T-helper 2 cell (primary cell): ENCODE measurements around the gene PPP1R7.

ENCODE experiments used
- DNase-seq, 5 experiments: peaks; one replicate each; pipeline versions ENCODE4 v3.0.0 to v3.0.0-alpha.2; 2012 to 2022

PPP1R7 gene

DNA sequence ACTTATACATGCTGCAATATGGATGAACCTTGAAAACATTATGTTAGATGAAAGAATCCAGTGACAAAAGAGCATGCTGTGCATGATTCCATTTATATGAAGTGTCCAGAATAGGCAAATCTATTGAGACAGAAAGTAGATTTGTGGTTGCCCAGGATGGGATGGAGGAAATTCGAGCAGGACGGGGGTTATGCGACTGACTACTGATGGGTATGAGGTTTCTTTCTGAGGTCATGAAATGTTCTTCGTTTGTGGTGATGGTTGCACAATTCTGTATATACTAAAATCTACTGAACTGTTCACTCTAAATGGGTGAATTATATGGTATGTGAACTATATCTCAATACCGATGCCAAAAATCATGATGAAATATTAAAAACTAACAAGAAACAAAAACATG is 29.3 kb upstream of the PPP1R7 start:
- DNase-seq = no peak

GRCh38 chr2:241122376-241123002 is 27.8 kb upstream of the PPP1R7 start:
- DNase-seq = no peak

DNA sequence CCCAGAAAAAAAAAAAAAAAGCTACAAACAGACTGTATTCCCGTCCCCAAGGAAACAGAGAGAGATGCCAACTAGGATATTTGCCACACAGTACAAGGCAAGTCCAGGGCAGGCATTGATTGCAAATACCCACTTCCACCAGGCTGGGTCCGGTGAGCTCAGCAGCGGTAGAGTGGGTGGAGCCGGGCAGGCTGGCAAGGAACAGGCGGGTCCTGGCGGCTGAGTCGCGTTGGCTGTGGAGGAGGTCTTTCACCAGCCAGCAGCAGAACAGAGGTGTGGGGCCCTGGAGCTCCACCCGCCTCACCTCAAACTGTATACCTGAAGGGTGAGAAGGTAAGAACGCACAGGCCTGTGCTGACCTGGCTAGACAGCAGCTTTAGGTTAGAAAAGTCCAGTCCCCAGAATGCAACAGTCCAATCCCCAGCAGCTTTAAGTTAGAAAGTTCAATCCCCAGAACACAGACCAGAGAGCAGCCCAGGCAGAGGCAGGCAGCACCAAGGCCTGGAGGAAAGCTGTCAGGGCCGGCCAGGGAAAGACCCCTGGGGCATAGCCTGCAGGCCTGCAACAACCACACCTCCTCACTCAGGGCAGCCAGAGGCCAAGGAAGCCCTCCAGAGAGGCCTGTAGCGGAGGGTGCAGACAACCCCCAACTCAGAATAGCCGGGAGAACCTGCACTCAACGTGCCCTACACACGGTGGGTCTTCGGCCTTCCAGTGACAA is 26.3 kb upstream of the PPP1R7 start:
- DNase-seq = peak in 4 of 5 experiments; percentile 38 to 88 (median 52)

DNA sequence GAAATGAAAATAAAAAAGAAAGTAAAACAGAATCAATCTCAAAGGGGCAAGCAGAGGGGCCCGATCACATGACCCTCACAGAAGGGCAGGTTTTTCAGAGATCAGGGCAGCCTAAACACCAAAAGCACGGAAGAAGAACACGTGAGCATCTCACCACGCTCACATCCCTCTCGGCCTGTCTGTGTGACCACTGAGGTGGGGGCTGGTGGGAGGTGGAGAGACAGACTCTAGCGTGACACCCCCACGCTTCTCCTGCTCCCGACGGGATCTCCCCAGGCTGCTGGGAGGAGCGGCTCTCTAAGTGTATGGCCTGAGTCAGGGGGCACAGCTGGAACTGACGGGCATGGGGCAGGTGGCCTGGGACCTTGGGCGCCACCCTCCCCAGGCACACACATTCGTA is 24.6 kb upstream of the PPP1R7 start:
- DNase-seq = peak in 1 of 5 experiments; percentile 43

- DNase-seq = no peak
Observed at GRCh38 chr2:241126201-241126611, 24.1 kb upstream of the PPP1R7 start.

GRCh38 chr2:241126771-241127202 is 23.5 kb upstream of the PPP1R7 start:
- DNase-seq = no peak

- no peak for DNase-seq
Observed at GRCh38 chr2:241128266-241128665, 22.0 kb upstream of the PPP1R7 start.

DNA sequence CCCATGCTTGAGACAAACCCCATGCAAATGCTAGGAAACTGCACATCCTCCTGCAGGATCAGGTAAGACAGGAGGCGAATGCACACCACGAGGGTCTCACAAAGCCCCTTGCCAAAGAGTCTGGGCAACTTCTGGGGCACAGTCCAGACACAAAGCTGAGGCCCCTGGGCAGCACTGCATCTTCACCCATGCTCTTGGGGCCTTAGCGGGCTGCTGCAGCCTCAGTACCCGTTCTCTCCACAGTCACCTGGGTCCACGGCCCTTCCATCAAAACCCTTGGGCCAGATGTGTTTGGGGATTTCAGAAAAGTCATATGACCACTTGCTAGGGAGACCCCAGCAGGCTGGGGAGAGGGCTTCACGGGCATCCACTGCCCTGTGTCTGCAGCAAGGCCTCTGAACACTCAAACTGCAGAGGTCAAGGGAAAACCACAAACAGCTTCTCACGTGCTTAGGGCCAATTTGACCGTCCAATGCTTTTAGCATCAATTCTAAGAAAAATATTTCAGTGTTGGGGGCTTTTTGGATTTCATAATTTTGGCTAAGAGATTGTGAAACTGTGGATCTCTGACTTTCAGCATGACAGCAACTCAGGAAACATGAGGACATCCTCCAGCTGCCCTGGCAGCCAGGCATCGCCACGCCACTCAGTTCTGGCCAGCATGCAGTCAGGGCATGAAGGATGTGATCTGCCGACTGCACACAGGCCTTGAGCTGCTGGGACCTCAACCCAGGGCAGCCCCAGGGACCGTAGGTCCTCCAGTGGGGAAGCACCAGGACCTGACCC is 21.0 kb upstream of the PPP1R7 start:
- DNase-seq = no peak

GRCh38 chr2:241130316-241130715 is 20.0 kb upstream of the PPP1R7 start:
- no peak for DNase-seq

DNA sequence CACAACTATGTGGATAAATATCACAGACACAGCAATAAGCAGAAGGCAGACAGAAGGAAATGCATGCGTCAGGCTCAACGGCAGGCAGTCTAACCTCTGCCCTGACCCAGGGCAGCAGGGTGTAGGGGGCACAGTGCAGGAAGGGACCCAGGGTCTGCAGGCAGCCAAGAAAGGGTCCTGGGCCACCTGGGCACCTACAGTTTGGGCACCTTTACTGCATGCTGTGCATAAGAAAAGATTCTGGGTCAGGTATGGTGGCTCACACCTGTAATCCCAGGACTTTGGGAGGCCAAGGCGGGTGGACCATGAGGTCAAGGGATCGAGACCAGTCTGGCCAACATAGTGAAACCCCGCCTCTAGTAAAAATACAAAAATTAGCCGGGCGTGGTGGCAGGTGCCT is 18.7 kb upstream of the PPP1R7 start:
- no peak for DNase-seq

GRCh38 chr2:241132538-241133435 is 17.5 kb upstream of the PPP1R7 start:
- no peak for DNase-seq

GRCh38 chr2:241133436-241133820 is 16.8 kb upstream of the PPP1R7 start:
- DNase-seq = no peak

DNA sequence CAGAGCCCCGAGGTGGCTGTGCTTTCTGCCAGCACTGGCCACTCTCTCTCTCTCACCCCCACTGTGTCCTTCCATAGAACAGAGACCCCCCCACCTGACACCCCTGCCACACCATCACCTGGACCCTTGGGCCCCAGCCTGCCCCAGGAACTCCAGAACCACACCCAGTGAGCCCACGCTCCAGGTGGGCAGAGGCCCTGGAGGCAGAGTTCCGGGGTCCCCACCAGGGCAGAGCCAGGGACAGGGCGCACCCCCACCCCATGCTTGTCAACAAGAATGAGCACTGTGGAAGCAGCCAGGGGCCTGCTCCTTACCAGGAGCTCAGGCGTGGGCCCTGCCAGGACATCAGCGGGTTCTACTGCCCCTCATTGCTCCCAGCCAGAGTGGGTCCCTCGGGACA is 15.6 kb upstream of the PPP1R7 start:
- DNase-seq = no peak

- no peak for DNase-seq
Observed at GRCh38 chr2:241135737-241136136, 14.5 kb upstream of the PPP1R7 start.

DNA sequence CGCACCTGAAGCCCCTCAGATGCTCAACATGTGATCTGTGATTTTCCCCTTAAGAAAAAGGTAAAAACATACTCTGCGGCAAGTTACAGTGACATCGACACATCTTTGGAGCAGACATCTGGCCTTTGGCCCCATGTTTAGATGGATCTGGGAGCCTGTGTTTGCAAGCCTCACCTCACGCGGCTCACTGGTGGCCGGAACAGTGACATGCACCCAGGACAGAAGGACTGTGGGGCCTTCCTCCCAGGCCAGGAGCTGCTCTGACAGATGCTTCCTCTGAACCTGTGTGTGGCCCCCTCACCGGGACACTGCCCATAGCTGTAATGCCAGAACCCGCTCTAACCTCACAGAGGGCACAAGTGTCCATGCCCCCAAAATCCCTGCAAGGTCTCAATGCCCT is 14.1 kb upstream of the PPP1R7 start:
- no peak for DNase-seq

GRCh38 chr2:241136661-241137260 is 13.5 kb upstream of the PPP1R7 start:
- no peak for DNase-seq

DNA sequence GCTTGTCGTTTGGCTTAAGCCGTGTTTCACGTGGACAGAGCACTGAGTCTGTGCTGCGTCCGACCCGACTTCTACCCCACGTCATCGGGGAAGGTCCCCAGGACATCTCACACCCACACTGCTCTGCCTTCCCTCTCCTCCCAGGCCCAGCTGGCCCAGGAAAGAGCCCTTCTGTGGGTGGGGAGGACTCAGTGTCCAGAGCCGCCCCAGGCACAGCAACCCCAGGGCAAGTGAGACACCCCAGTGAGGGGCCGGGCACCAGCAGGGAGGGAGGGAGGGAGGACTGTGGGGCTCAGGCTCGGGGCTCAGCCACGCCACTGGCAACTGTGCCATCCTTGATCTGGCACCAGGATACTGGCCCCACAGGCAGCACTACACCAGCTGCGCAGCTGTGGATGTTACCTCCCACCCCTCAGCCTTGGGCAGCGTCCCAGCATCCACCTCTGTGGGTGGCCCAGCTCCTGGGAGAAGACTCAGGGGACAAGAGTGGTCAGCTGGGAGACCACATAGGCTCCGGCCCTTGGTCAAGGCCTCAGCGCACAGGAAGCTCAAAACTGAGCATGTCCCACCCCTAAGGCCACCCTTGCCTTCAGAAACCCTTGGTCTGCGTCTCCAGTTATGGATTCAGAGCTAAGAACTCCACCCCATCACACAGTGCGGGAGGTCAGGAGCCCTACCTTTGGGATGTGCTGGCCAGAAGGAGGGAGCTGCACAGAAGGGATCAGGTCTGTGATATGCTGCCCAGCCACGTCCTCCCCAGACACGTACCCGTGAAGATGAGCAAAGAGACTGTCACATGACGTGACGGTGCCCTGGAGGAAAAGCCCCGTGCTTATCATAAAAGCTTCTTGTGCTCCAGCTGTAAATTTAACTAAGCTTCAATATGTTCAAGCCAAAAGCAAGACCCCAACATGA is 12.7 kb upstream of the PPP1R7 start:
- no peak for DNase-seq

DNA sequence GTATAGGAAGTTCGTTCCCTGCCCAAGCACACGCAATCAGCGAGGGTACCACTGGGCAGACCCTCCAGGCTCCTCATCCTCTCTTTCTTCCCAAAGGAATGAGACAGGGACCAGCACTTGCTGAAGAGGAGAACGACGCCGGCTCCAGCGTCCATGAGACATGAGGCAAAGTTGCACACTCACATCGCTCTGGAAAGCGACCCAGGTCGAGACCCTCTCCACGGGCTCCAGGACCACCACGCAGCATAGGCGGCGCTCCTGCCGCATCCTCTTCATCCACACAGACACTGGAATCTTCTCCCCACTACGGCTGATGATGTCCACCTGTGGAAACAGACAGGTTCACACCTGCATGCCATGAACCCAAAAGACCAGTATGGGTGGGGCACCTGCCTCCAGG is 11.8 kb upstream of the PPP1R7 start:
- no peak for DNase-seq

DNA sequence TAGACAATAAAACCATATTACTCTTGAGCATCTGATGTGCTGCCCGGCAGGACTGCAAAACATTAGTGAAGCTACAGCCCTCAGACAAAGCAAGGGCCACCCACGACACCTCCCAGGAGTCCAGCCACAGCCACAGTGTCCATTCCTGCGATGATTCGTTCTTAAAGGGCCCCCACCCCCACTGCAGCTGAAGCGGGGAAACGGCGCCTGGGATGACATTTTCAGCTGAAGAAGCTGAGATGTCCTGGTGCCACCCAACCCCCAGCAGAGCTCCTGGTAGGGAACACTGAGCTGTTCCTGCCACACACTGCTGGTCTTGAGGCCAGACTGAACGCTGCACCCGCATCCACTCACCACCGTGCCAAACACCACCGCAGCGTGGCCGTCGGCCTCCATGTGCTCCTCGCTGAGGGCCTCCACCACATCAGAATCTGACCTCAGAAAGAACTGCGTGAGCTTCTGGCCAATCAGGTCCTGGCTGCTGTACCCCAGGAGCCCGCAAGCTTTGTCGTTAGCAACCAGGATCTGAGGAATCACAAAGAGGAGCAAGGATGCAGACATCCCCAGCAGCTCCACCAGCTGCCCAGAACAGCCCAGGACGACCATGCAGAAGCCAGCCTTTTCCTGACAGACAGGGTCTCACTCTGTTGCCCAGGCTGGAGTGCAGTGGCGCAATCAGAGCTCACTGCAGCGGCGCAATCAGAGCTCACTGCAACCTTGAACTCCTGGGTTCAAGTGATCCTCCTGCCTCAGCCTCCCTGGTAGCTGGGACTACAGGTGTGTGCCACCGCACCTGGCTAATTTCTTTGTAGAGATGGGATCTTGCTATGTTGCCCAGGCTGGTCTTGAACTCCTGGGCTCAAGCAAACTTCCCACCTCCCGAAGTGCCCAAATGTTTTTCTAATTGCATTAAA is 10.5 kb upstream of the PPP1R7 start:
- no peak for DNase-seq

DNA sequence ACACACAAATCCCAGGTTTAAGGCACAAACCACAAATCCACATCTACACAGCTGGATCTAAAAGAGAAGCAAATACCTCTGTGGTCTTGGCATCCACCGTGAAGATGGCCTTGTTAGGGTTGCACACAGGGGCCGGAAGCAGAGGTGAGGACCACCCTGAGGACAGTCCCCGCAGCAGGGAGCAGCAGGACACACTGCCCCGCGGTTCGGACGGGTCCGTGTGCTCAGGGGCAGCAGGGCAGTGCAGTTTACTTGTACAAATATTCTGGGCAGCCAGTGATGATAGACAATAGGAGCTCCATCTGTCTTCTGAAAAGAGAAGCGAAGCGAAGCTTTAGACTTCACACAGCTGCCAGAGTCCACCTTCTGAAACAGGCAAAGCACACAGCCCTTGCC is 9.8 kb upstream of the PPP1R7 start:
- no peak for DNase-seq
